Right lobe of liver (tissue), 6 donors: ENCODE data around the gene SLC6A8. TPM values are rescaled to one million over a fixed set of nuclear protein-coding genes. Genes with fewer than 3 reads are reported as not detected.
"Not testable (repeated sequence)": the region's sequence is repeated elsewhere in the genome, so short reads cannot be mapped to it uniquely, and the experiment has no call there.

Experiments used
- ATAC-seq, 4 donors: fragments of 200-7000 bp; cut with Tn5 transposase; one replicate each; pipeline ENCODE4 v1.9.1; 2020; ENCODE audit warnings: mild to moderate bottlenecking in 4 of 4, moderate library complexity in 4 of 4
- DNase-seq, 3 donors: peaks; one replicate each; pipeline ENCODE4 v3.0.0-alpha.2; 2020
- H3K27ac ChIP-seq, 3 donors: fragments of 200-600 bp; one replicate each; pipeline ENCODE4 v1.8.0; 2022
- H3K27me3 ChIP-seq, 2 donors: fragments of 200-600 bp; one replicate each; pipeline ENCODE4 v1.8.0; 2022
- H3K36me3 ChIP-seq, 4 donors: fragments of 200-600 bp; sonication (generic) in 1 of 4; one replicate each; pipeline versions ENCODE4 v1.5.1 to v1.8.0; 2017 to 2022; ENCODE audit warnings: control low read depth in 1 of 4
- H3K4me1 ChIP-seq, 4 donors: fragments of 200-600 bp; sonication (generic) in 1 of 4; one replicate each; pipeline versions ENCODE4 v1.5.1 to v1.8.0; 2017 to 2022; ENCODE audit warnings: control low read depth in 1 of 4
- H3K4me3 ChIP-seq, 3 donors: fragments of 200-600 bp; one replicate each; pipeline ENCODE4 v1.8.0; 2022
- H3K9me3 ChIP-seq, 4 donors: fragments of 200-600 bp; sonication (generic) in 1 of 4; one replicate each; pipeline versions ENCODE4 v1.5.1 to v1.8.0; 2017 to 2022; ENCODE audit warnings: control low read depth in 1 of 4
- CTCF ChIP-seq, 4 donors: fragments of 200-600 bp in 3 of 4; fragments of 450-650 bp in 1 of 4; IDR thresholded peaks; one replicate each; pipeline versions ENCODE4 v1.5.1 to v1.8.0; 2016 to 2022; ENCODE audit warnings: antibody characterized with exemption in 4 of 4, mild to moderate bottlenecking in 2 of 4
- POLR2A ChIP-seq: fragments of 450-650 bp; IDR thresholded peaks from one replicate; pipeline ENCODE4 v1.6.1; 2017; ENCODE audit warnings: antibody characterized with exemption, mild to moderate bottlenecking
- WGBS: methylation state at CpG from one replicate; pipeline ENCODE4 v1.1.6; 2018; ENCODE audit warnings: low coverage, low lambda C conversion rate; ENCODE audit not compliant: insufficient coverage; ENCODE audit errors: missing lambda C conversion rate; 5-methylcytosine and 5-hydroxymethylcytosine counted together
- intact Hi-C, 2 donors: fragments of 100-400 bp; cut with DNase I; formaldehyde crosslinking; loops; one replicate each; pipeline versions ENCODE4 v1.11.2 to v1.14.1; 2022
- total RNA-seq, 6 experiments: library from RNA; depleted of rRNA in 2 of 6; stranded (reverse); fragments of >200 nt in 2 of 6; fragmentation: NEBNext Ultra II Directional in 3 of 6; extraction: Animal tissue kit (Norgen Biotek cat#: 25700) in 3 of 6; gene quantifications; one replicate each; pipeline versions ENCODE4 v1.1.0 to v1.2.4, GENCODE V29; 2016 to 2023
- donor health status: DM: no; HTN: yes; CAD: no.
- donor health status: DM: no; HTN: no; CAD: no.
- donor health status: DM: no; HTN: no; CAD: no.
- donor health status: DM: no; HTN: yes; CAD: no.
- donor health status: DM: no; HTN: yes; CAD: no.

SLC6A8 gene
- total RNA-seq, 6 experiments from 2014 or later: 1.6 to 9.2 (median 2.9) TPM

GRCh38 chrX:153703036-153703370 is 15.3 kb downstream of the SLC6A8 start:
- no peaks in the 10 kb centered on the region for H3K4me1 ChIP-seq
- no peak overlapping the region for H3K27ac ChIP-seq
- peak in 1 of 4 donors; percentile 14 for ATAC-seq
- no peak overlapping the region for H3K4me3 ChIP-seq
- no peaks in the 10 kb centered on the region for H3K27me3 ChIP-seq
- WGBS: 63% methylated on average over 2 of the region's 16 CpGs
- intact Hi-C loops: no loop called here
- peaks cover 0 to 4% (median under 1%) of the 10 kb centered on the region in 4 donors for H3K36me3 ChIP-seq
- H3K9me3 ChIP-seq: no peaks in the 10 kb centered on the region
- TF ChIP-seq POLR2A (no peak), CTCF (IDR thresholded peaks at IDR 0.05) (no peak)
- DNase-seq: no peak

- 78% methylated on average over 5 of the region's 18 CpGs for WGBS
- TF ChIP-seq POLR2A: no peak
- TF ChIP-seq CTCF (IDR thresholded peaks at IDR 0.05): no peak
- no peaks in the 10 kb centered on the region for H3K4me1 ChIP-seq
- no peak overlapping the region for H3K4me3 ChIP-seq
- H3K27ac ChIP-seq: no peak overlapping the region
- H3K9me3 ChIP-seq: no peaks in the 10 kb centered on the region
- H3K36me3 ChIP-seq: peaks cover 0 to 4% (median under 1%) of the 10 kb centered on the region in 4 donors
- intact Hi-C loops: no loop called here
- H3K27me3 ChIP-seq: no peaks in the 10 kb centered on the region
- no peak for DNase-seq
- ATAC-seq: no peak
Observed at GRCh38 chrX:153704021-153704526, 16.3 kb downstream of the SLC6A8 start.

GRCh38 chrX:153704631-153705402 is 17.1 kb downstream of the SLC6A8 start:
- H3K9me3 ChIP-seq, H3K4me3 ChIP-seq, H3K27me3 ChIP-seq, H3K36me3 ChIP-seq, ATAC-seq, H3K4me1 ChIP-seq, intact Hi-C loops, H3K27ac ChIP-seq, DNase-seq: not testable (repeated sequence)
- 80% methylated on average over 1 of the region's 12 CpGs for WGBS

GRCh38 chrX:153705403-153706060 is 17.8 kb downstream of the SLC6A8 start:
- H3K4me1 ChIP-seq, H3K9me3 ChIP-seq, H3K27me3 ChIP-seq, DNase-seq, ATAC-seq, H3K36me3 ChIP-seq, H3K4me3 ChIP-seq, H3K27ac ChIP-seq, intact Hi-C loops: not testable (repeated sequence)
- WGBS: 60% methylated on average over 1 of the region's 18 CpGs

GRCh38 chrX:153706799-153707198 is 19.1 kb downstream of the SLC6A8 start:
- intact Hi-C loops: no loop called here
- no peaks in the 10 kb centered on the region for H3K4me1 ChIP-seq
- WGBS: 73% methylated on average over 9 of the region's 9 CpGs
- no peak overlapping the region for H3K27ac ChIP-seq
- TF ChIP-seq CTCF (IDR thresholded peaks at IDR 0.05): no peak
- no peak for TF ChIP-seq POLR2A
- ATAC-seq: no peak
- no peaks in the 10 kb centered on the region for H3K27me3 ChIP-seq
- no peak for DNase-seq
- peaks cover 0 to 4% (median under 1%) of the 10 kb centered on the region in 4 donors for H3K36me3 ChIP-seq
- H3K9me3 ChIP-seq: no peaks in the 10 kb centered on the region
- no peak overlapping the region for H3K4me3 ChIP-seq
